ENCODE measurements around the gene PARM1.

GRCh38 chr4:75031775-75032174 lies 98.9 kb downstream of the PARM1 start:
- TF ChIP-seq CTCF (IDR thresholded peaks at IDR 0.05) (no peak), POLR2A (IDR thresholded peaks at IDR 0.05) (no peak)

All from Peyer's patch (tissue), 4 donors.